GM23248 (cell line): ENCODE results near the gene CALM1. TPM values are rescaled to one million over a fixed set of nuclear protein-coding genes. Genes with fewer than 3 reads are reported as not detected.
"Not testable (repeated sequence)": the region's sequence is repeated elsewhere in the genome, so short reads cannot be mapped to it uniquely, and the experiment has no call there.

ENCODE experiments used
- DNase-seq: peaks from one replicate; pipeline ENCODE4 v3.0.0-alpha.2; 2015
- H2AFZ ChIP-seq: fragments of 200-600 bp; sonication (generic); 2 replicates; pipeline ENCODE4 v1.6.1; 2016; ENCODE audit warnings: antibody characterized with exemption
- H3F3A ChIP-seq: fragments of 200-600 bp; sonication (generic); 2 replicates; pipeline ENCODE4 v1.6.1; 2016; ENCODE audit warnings: mild to moderate bottlenecking, antibody characterized with exemption, mixed run types; ENCODE audit not compliant: insufficient read depth
- H3K27ac ChIP-seq: fragments of 200-600 bp; sonication (generic); 2 replicates; pipeline ENCODE4 v1.5.1; 2016; ENCODE audit warnings: mild to moderate bottlenecking
- H3K27me3 ChIP-seq: fragments of 200-600 bp; sonication (generic); replicated peaks from 2 replicates; pipeline ENCODE4 v1.6.1; 2016; ENCODE audit warnings: mild to moderate bottlenecking; ENCODE audit not compliant: insufficient read depth
- H3K36me3 ChIP-seq: fragments of 200-600 bp; sonication (generic); 2 replicates; pipeline ENCODE4 v1.6.1; 2016; ENCODE audit warnings: low read depth, mild to moderate bottlenecking
- H3K4me1 ChIP-seq: fragments of 200-600 bp; sonication (generic); 2 replicates; pipeline ENCODE4 v1.6.1; 2016; ENCODE audit warnings: mild to moderate bottlenecking; ENCODE audit not compliant: insufficient read depth
- H3K4me2 ChIP-seq: fragments of 200-600 bp; sonication (generic); one replicate; pipeline ENCODE4 v1.6.1; 2016; ENCODE audit warnings: mild to moderate bottlenecking; ENCODE audit not compliant: unreplicated experiment
- H3K4me3 ChIP-seq: fragments of 200-600 bp; sonication (generic); 2 replicates; pipeline ENCODE4 v1.5.1; 2016; ENCODE audit warnings: mild to moderate bottlenecking
- H3K79me2 ChIP-seq: fragments of 200-600 bp; sonication (generic); 2 replicates; pipeline ENCODE4 v1.6.1; 2016; ENCODE audit warnings: mild to moderate bottlenecking; ENCODE audit not compliant: insufficient read depth
- H3K9ac ChIP-seq: fragments of 200-600 bp; sonication (generic); 2 replicates; pipeline ENCODE4 v1.6.1; 2016; ENCODE audit warnings: mild to moderate bottlenecking
- H3K9me2 ChIP-seq: fragments of 200-600 bp; sonication (generic); 2 replicates; pipeline ENCODE4 v1.6.1; 2016; ENCODE audit warnings: mixed run types, mild to moderate bottlenecking, moderate library complexity; ENCODE audit not compliant: insufficient read depth
- H3K9me3 ChIP-seq: fragments of 200-600 bp; sonication (generic); one replicate; pipeline ENCODE4 v1.6.1; 2017; ENCODE audit warnings: low read depth
- H4K20me1 ChIP-seq: fragments of 200-600 bp; sonication (generic); 2 replicates; pipeline ENCODE4 v1.6.0; 2016; ENCODE audit not compliant: insufficient read depth
- EZH2 ChIP-seq: fragments of 200-600 bp; sonication (generic); IDR thresholded peaks from 2 replicates; pipeline ENCODE4 v1.6.1; 2018; ENCODE audit warnings: antibody characterized with exemption, mild to moderate bottlenecking; ENCODE audit not compliant: insufficient read depth, poor library complexity, severe bottlenecking
- EZH2phosphoT487 ChIP-seq: fragments of 200-600 bp; sonication (generic); IDR thresholded peaks from 2 replicates; pipeline ENCODE4 v1.6.1; 2018; ENCODE audit warnings: antibody characterized with exemption, moderate library complexity, mild to moderate bottlenecking, low read depth; ENCODE audit not compliant: insufficient read depth
- WGBS, 2 experiments: methylation state at CpG; one replicate each; pipeline ENCODE4 v1.1.6; 2015 to 2017; ENCODE audit warnings: low lambda C conversion rate in 2 of 2, low coverage in 1 of 2; ENCODE audit errors: missing lambda C conversion rate in 2 of 2; 5-methylcytosine and 5-hydroxymethylcytosine counted together
- in situ Hi-C: fragments of 300-500 bp; cut with MboI; formaldehyde crosslinking; loops from 2 replicates; pipeline ENCODE4 v1.15.0; 2020
- polyA plus RNA-seq: library from polyadenylated mRNA; unstranded; fragments of >200 nt; fragmentation: Nextera tagmentation; extraction: Ambion mirVana; gene quantifications from 2 replicates; pipeline ENCODE4 v1.2.1, GENCODE V29; 2016
- total RNA-seq: library from RNA; depleted of rRNA; stranded (reverse); fragments of >200 nt; shearing (Covaris generic); gene quantifications from 2 replicates; pipeline ENCODE4 v1.2.3, GENCODE V29; 2014

The CALM1 gene
- total and polyA plus RNA-seq, 2 experiments from 2014 or later, result 281 to 782 TPM

DNA sequence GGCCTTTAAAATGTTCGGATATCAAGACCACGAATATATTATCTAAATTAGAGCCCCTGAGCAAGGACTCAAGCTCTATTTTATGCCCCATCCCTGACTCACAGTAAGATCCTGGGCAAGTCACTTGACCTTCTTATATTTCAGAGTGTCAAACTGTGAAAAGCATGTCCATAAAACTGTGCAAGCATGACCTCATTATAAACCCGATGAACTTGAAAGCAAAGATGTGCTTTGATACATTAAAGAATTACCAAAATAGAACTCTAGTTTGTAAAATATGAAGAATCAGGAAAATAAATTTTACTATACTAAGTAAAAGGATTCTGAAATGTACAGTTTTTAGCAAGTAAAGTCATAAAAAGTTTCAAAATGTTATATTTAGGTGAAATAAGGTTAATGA is 2.9 kb upstream of the CALM1 start:
- DNase-seq, result no peak
- in situ Hi-C loops, result no loop called here
- TF ChIP-seq EZH2 (no peak), EZH2phosphoT487 (no peak)
- H3K27ac ChIP-seq, result no peak overlapping the region
- no peak overlapping the region for H3K4me2 ChIP-seq
- H3K4me3 ChIP-seq, result no peak overlapping the region
- no peaks in the 10 kb centered on the region for H3K9me3 ChIP-seq
- H3K79me2 ChIP-seq, result peaks cover 17% of the 10 kb centered on the region
- 84 to 91% methylated on average over 3 of the region's 3 CpGs for WGBS, 2 experiments
- H3K4me1 ChIP-seq, result peaks cover 2% of the 10 kb centered on the region
- no peaks in the 10 kb centered on the region for H3K9me2 ChIP-seq
- peaks cover 14% of the 10 kb centered on the region for H3F3A ChIP-seq
- no peak overlapping the region for H3K9ac ChIP-seq
- H2AFZ ChIP-seq, result no peak overlapping the region
- H3K36me3 ChIP-seq, result no peaks in the 10 kb centered on the region
- no peaks in the 10 kb centered on the region for H3K27me3 ChIP-seq
- peaks cover 4% of the 10 kb centered on the region; the same call in 1 of the 2 replicates for H4K20me1 ChIP-seq

DNA sequence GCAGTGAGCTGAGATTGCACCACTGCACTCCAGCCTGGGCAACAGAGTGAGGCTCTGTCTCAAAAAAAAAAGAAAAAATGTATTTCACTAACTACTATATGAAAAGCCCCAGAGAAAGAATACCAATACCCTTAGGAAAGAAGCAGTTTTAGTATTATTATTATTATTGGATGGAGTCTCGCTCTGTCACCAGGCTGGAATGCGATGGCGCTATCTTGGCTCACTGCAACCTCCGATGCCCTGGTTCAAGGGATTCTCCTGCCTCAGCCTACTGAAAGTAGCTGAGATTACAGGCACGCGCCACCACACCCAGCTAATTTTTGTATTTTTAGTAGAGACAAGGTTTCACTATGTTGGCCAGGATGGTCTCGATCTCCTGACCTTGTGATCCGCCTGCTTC is 2.0 kb upstream of the CALM1 start:
- WGBS, 2 experiments, result 97 to 99% methylated on average over 8 of the region's 8 CpGs
- in situ Hi-C loops, result not testable (repeated sequence)

DNA sequence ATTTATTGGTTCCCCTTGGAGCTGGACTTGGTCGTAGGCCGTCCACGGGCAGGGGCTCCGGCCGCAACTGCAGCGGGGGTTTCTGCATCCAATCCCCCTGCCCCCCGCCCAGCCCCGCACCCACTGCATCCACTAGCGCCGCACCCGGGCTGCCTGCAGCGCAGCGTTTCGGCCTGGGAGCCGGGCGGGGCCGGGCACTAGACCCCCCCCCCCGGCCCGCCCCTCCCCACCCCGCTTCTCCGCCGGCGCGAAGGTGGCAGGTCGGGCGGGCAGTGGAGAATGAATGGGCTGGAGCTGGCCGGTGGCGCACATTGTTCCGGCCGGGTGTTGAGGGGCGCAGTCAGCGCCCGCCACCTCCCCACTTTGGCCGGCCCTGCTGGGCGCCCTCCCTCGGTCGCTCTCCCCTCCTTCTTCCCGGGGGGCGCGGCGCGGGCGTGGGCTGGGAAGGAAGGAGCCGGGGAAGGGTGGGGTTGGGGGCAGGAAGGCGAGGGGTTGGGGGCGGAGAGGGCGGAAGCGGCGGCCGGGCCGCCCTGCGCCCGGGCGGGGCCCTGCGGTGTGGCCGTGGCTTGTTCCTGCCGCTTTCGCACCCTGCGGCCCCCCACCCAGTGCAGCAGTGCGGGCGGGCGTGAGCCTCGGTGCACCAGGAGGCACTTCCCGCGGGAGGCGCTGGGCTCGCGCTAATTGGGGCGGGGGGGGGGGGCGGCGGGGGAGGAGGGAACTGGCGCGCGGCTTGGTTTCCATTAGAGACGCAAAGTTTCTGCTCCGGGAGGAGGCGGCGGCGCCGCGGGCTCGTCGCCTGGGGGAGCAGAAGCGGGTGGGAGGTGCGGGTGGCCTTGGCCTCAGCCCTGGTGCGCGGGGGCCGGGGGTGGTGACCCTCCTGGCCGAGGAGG is 841 bp downstream of the CALM1 start:
- peak; percentile 80 for DNase-seq
- Histone ChIP-seq H3K36me3 (peaks cover 18% of the 10 kb centered on the region), H3K79me2 (peaks cover 54% of the 10 kb centered on the region), H3K4me2 (peak overlapping the region; percentile 91), H3K27me3 (no peaks in the 10 kb centered on the region), H3K4me3 (peak overlapping the region; percentile 98), H3K4me1 (peaks cover 18% of the 10 kb centered on the region), H4K20me1 (peaks cover 20% of the 10 kb centered on the region), H3K9ac (peak overlapping the region; percentile 90), H3F3A (peaks cover 23% of the 10 kb centered on the region), H3K9me3 (no peaks in the 10 kb centered on the region), H3K9me2 (no peaks in the 10 kb centered on the region), H2AFZ (peak overlapping the region; percentile 53), H3K27ac (peak overlapping the region; percentile 49)
- 0 to 1% methylated on average over 19 to 72 of the region's 89 CpGs for WGBS, 2 experiments
- TF ChIP-seq EZH2phosphoT487 (no peak), EZH2 (no peak)
- in situ Hi-C loops, result no loop called here

More for the DNA sequence above, 2.0 kb upstream of the CALM1 start:
- not testable (repeated sequence) for H3K27ac ChIP-seq, H3K4me3 ChIP-seq, H3K4me1 ChIP-seq, H3K36me3 ChIP-seq, H3K4me2 ChIP-seq, H4K20me1 ChIP-seq, H2AFZ ChIP-seq, H3K9ac ChIP-seq, DNase-seq, H3K9me2 ChIP-seq, H3K27me3 ChIP-seq, H3K9me3 ChIP-seq
- peaks cover 12% of the 10 kb centered on the region for H3F3A ChIP-seq
- peaks cover 26% of the 10 kb centered on the region for H3K79me2 ChIP-seq

DNA sequence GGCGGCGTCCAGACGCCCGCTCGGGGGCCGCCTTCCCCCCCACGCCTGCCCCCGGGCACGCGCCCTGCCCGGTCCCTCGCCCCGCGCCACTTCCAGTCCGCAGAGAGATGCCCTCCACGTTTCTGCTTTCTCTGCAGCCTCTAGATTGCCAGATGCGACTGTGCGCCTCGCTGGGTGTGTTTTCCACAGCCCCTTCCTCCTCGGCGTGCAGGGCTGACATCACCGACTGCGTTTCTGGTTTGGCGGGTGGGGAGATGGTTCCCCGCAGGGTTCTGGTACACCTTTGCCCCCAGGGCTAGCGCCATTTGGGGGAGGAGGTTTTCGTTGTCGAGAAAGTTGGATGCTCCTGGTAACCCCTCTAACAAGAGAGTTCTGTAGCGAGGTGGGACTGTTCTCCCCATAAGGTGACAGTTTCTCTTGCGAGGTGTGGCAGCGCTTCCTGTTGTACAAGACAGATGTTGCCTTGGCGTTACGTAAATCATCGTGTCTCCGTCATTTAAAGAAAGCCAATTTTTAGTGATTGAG is 1.5 kb downstream of the CALM1 start:
- in situ Hi-C loops, result no loop called here
- WGBS, 2 experiments, result 3 to 5% methylated on average over 19 to 29 of the region's 35 CpGs
- Histone ChIP-seq H3K79me2 (peaks cover 62% of the 10 kb centered on the region), H3K4me1 (peaks cover 18% of the 10 kb centered on the region), H3K9me3 (no peaks in the 10 kb centered on the region), H2AFZ (peak overlapping the region; percentile 26), H3K27me3 (no peaks in the 10 kb centered on the region), H3K9me2 (no peaks in the 10 kb centered on the region), H3K4me2 (peak overlapping the region; percentile 91), H3K4me3 (peak overlapping the region; percentile 98), H4K20me1 (peaks cover 20% of the 10 kb centered on the region), H3K27ac (peak overlapping the region; percentile 33), H3K9ac (peak overlapping the region; percentile 90), H3F3A (peaks cover 30% of the 10 kb centered on the region), H3K36me3 (peaks cover 25% of the 10 kb centered on the region)
- peak; percentile 64 for DNase-seq
- no peak for TF ChIP-seq EZH2phosphoT487
- TF ChIP-seq EZH2, result no peak
